Measurements from ENCODE around the gene SPTBN4. TPM values are rescaled to one million over a fixed set of nuclear protein-coding genes. Genes with fewer than 3 reads are reported as not detected.

The SPTBN4 gene
- polyA plus RNA-seq, 1 donor, result 3.4 TPM

- Histone ChIP-seq H3K4me1 (ENCODE audit: control insufficient read depth, insufficient read depth, low read length) (no peaks in the 10 kb centered on the region), H3K27ac (ENCODE audit: low read length) (no peak overlapping the region), H3K4me3 (ENCODE audit: low read length) (no peak overlapping the region), H3K9me3 (ENCODE audit: control insufficient read depth, low read depth, low read length) (no peaks in the 10 kb centered on the region), H3K36me3 (ENCODE audit: control insufficient read depth, insufficient read depth, low read length) (no peaks in the 10 kb centered on the region), H3K27me3 (ENCODE audit: control insufficient read depth, insufficient read depth, low read length) (peaks cover 15% of the 10 kb centered on the region)
- WGBS (ENCODE audit: insufficient coverage, low lambda C conversion rate), result no CpG with 5 or more reads among the region's 9 CpGs
- DNase-seq, result no peak
Measured at GRCh38 chr19:40506099-40506498, 39.3 kb downstream of the SPTBN4 start.

- WGBS (ENCODE audit: insufficient coverage, low lambda C conversion rate), result no CpG with 5 or more reads among the region's 2 CpGs
- no peaks in the 10 kb centered on the region for H3K36me3 ChIP-seq (ENCODE audit: control insufficient read depth, insufficient read depth, low read length)
- H3K27ac ChIP-seq (ENCODE audit: low read length), result no peak overlapping the region
- H3K4me1 ChIP-seq (ENCODE audit: control insufficient read depth, insufficient read depth, low read length), result no peaks in the 10 kb centered on the region
- H3K9me3 ChIP-seq (ENCODE audit: control insufficient read depth, low read depth, low read length), result peaks cover 2% of the 10 kb centered on the region
- peaks cover 30% of the 10 kb centered on the region for H3K27me3 ChIP-seq (ENCODE audit: control insufficient read depth, insufficient read depth, low read length)
- DNase-seq, result no peak
- no peak overlapping the region for H3K4me3 ChIP-seq (ENCODE audit: low read length)
Measured at GRCh38 chr19:40507892-40508291, 41.1 kb downstream of the SPTBN4 start.

GRCh38 chr19:40508739-40509260 lies 42.0 kb downstream of the SPTBN4 start:
- H3K27ac ChIP-seq (ENCODE audit: low read length), result no peak overlapping the region
- no peaks in the 10 kb centered on the region for H3K36me3 ChIP-seq (ENCODE audit: control insufficient read depth, insufficient read depth, low read length)
- 90% methylated on average over 2 of the region's 8 CpGs for WGBS (ENCODE audit: insufficient coverage, low lambda C conversion rate)
- H3K9me3 ChIP-seq (ENCODE audit: control insufficient read depth, low read depth, low read length), result peaks cover 5% of the 10 kb centered on the region
- no peaks in the 10 kb centered on the region for H3K4me1 ChIP-seq (ENCODE audit: control insufficient read depth, insufficient read depth, low read length)
- no peak for DNase-seq
- peaks cover 38% of the 10 kb centered on the region for H3K27me3 ChIP-seq (ENCODE audit: control insufficient read depth, insufficient read depth, low read length)
- H3K4me3 ChIP-seq (ENCODE audit: low read length), result no peak overlapping the region

GRCh38 chr19:40510526-40511115 lies 43.8 kb downstream of the SPTBN4 start:
- H3K27me3 ChIP-seq (ENCODE audit: control insufficient read depth, insufficient read depth, low read length), result peaks cover 55% of the 10 kb centered on the region
- H3K9me3 ChIP-seq (ENCODE audit: control insufficient read depth, low read depth, low read length), result peaks cover 5% of the 10 kb centered on the region
- H3K4me1 ChIP-seq (ENCODE audit: control insufficient read depth, insufficient read depth, low read length), result no peaks in the 10 kb centered on the region
- H3K36me3 ChIP-seq (ENCODE audit: control insufficient read depth, insufficient read depth, low read length), result no peaks in the 10 kb centered on the region
- no peak overlapping the region for H3K27ac ChIP-seq (ENCODE audit: low read length)
- no peak for DNase-seq
- H3K4me3 ChIP-seq (ENCODE audit: low read length), result no peak overlapping the region
- WGBS (ENCODE audit: insufficient coverage, low lambda C conversion rate), result no CpG with 5 or more reads among the region's 7 CpGs

- WGBS (ENCODE audit: insufficient coverage, low lambda C conversion rate), result no CpG with 5 or more reads among the region's 6 CpGs
- Histone ChIP-seq H3K9me3 (ENCODE audit: control insufficient read depth, low read depth, low read length) (peaks cover 5% of the 10 kb centered on the region), H3K27me3 (ENCODE audit: control insufficient read depth, insufficient read depth, low read length) (peaks cover 56% of the 10 kb centered on the region)
Measured at GRCh38 chr19:40511487-40511886, 44.7 kb downstream of the SPTBN4 start.

GRCh38 chr19:40512110-40512472 lies 45.3 kb downstream of the SPTBN4 start:
- H3K36me3 ChIP-seq (ENCODE audit: control insufficient read depth, insufficient read depth, low read length), result no peaks in the 10 kb centered on the region
- no peak overlapping the region for H3K27ac ChIP-seq (ENCODE audit: low read length)
- H3K9me3 ChIP-seq (ENCODE audit: control insufficient read depth, low read depth, low read length), result peaks cover 5% of the 10 kb centered on the region
- DNase-seq, result no peak
- no peaks in the 10 kb centered on the region for H3K4me1 ChIP-seq (ENCODE audit: control insufficient read depth, insufficient read depth, low read length)
- peaks cover 56% of the 10 kb centered on the region for H3K27me3 ChIP-seq (ENCODE audit: control insufficient read depth, insufficient read depth, low read length)
- H3K4me3 ChIP-seq (ENCODE audit: low read length), result no peak overlapping the region
- WGBS (ENCODE audit: insufficient coverage, low lambda C conversion rate), result no CpG with 5 or more reads among the region's 1 CpG

More at GRCh38 chr19:40511487-40511886, 44.7 kb downstream of the SPTBN4 start:
- Histone ChIP-seq H3K36me3 (ENCODE audit: control insufficient read depth, insufficient read depth, low read length) (no peaks in the 10 kb centered on the region), H3K27ac (ENCODE audit: low read length) (no peak overlapping the region), H3K4me3 (ENCODE audit: low read length) (no peak overlapping the region), H3K4me1 (ENCODE audit: control insufficient read depth, insufficient read depth, low read length) (no peaks in the 10 kb centered on the region)
- no peak for DNase-seq

- Histone ChIP-seq H3K4me1 (ENCODE audit: control insufficient read depth, insufficient read depth, low read length) (no peaks in the 10 kb centered on the region), H3K36me3 (ENCODE audit: control insufficient read depth, insufficient read depth, low read length) (no peaks in the 10 kb centered on the region), H3K27me3 (ENCODE audit: control insufficient read depth, insufficient read depth, low read length) (peaks cover 57% of the 10 kb centered on the region), H3K27ac (ENCODE audit: low read length) (no peak overlapping the region), H3K9me3 (ENCODE audit: control insufficient read depth, low read depth, low read length) (peaks cover 5% of the 10 kb centered on the region), H3K4me3 (ENCODE audit: low read length) (no peak overlapping the region)
- peak in 1 of 2 donors; percentile 40 for DNase-seq
- WGBS (ENCODE audit: insufficient coverage, low lambda C conversion rate), result no CpG with 5 or more reads among the region's 105 CpGs
Measured at GRCh38 chr19:40512473-40513344, 45.9 kb downstream of the SPTBN4 start.

- Histone ChIP-seq H3K27ac (ENCODE audit: low read length) (no peak overlapping the region), H3K27me3 (ENCODE audit: control insufficient read depth, insufficient read depth, low read length) (peaks cover 54% of the 10 kb centered on the region), H3K4me1 (ENCODE audit: control insufficient read depth, insufficient read depth, low read length) (no peaks in the 10 kb centered on the region), H3K36me3 (ENCODE audit: control insufficient read depth, insufficient read depth, low read length) (no peaks in the 10 kb centered on the region), H3K9me3 (ENCODE audit: control insufficient read depth, low read depth, low read length) (peaks cover 5% of the 10 kb centered on the region), H3K4me3 (ENCODE audit: low read length) (no peak overlapping the region)
- WGBS (ENCODE audit: insufficient coverage, low lambda C conversion rate), result no CpG with 5 or more reads among the region's 27 CpGs
- no peak for DNase-seq
Measured at GRCh38 chr19:40513345-40513678, 46.5 kb downstream of the SPTBN4 start.

- WGBS (ENCODE audit: insufficient coverage, low lambda C conversion rate), result no CpG with 5 or more reads among the region's 4 CpGs
- H3K4me1 ChIP-seq (ENCODE audit: control insufficient read depth, insufficient read depth, low read length), result no peaks in the 10 kb centered on the region
Measured at GRCh38 chr19:40513741-40514315, 47.0 kb downstream of the SPTBN4 start.

GRCh38 chr19:40517248-40517647 lies 50.4 kb downstream of the SPTBN4 start:
- no peak for DNase-seq
- Histone ChIP-seq H3K4me3 (ENCODE audit: low read length) (no peak overlapping the region), H3K27ac (ENCODE audit: low read length) (no peak overlapping the region), H3K27me3 (ENCODE audit: control insufficient read depth, insufficient read depth, low read length) (peaks cover 55% of the 10 kb centered on the region), H3K9me3 (ENCODE audit: control insufficient read depth, low read depth, low read length) (peaks cover 5% of the 10 kb centered on the region), H3K4me1 (ENCODE audit: control insufficient read depth, insufficient read depth, low read length) (no peaks in the 10 kb centered on the region), H3K36me3 (ENCODE audit: control insufficient read depth, insufficient read depth, low read length) (no peaks in the 10 kb centered on the region)
- no CpG with 5 or more reads among the region's 9 CpGs for WGBS (ENCODE audit: insufficient coverage, low lambda C conversion rate)

More at GRCh38 chr19:40513741-40514315, 47.0 kb downstream of the SPTBN4 start:
- no peak for DNase-seq
- no peaks in the 10 kb centered on the region for H3K36me3 ChIP-seq (ENCODE audit: control insufficient read depth, insufficient read depth, low read length)
- H3K27ac ChIP-seq (ENCODE audit: low read length), result no peak overlapping the region
- H3K27me3 ChIP-seq (ENCODE audit: control insufficient read depth, insufficient read depth, low read length), result peaks cover 59% of the 10 kb centered on the region
- no peak overlapping the region for H3K4me3 ChIP-seq (ENCODE audit: low read length)
- peaks cover 5% of the 10 kb centered on the region for H3K9me3 ChIP-seq (ENCODE audit: control insufficient read depth, low read depth, low read length)

Measured in large intestine (tissue), 3 donors.